Right lobe of liver (tissue), 4 donors: Measurements from ENCODE around the gene ANKRD33B.

Experiments used
- CTCF ChIP-seq, 4 donors: fragments of 200-600 bp in 3 of 4; fragments of 450-650 bp in 1 of 4; IDR thresholded peaks; one replicate each; pipeline versions ENCODE4 v1.5.1 to v1.8.0; 2016 to 2022; ENCODE audit warnings: antibody characterized with exemption in 4 of 4, mild to moderate bottlenecking in 2 of 4
- POLR2A ChIP-seq: fragments of 450-650 bp; IDR thresholded peaks from one replicate; pipeline ENCODE4 v1.6.1; 2017; ENCODE audit warnings: antibody characterized with exemption, mild to moderate bottlenecking
- donor health status: DM: no; HTN: no; CAD: no.
- donor health status: DM: no; HTN: no; CAD: no.
- donor health status: DM: no; HTN: yes; CAD: no.

- TF ChIP-seq POLR2A (no peak), CTCF (IDR thresholded peaks at IDR 0.05) (no peak)
These were observed 110.7 kb downstream of the ANKRD33B start for GRCh38 chr5:10674582-10674981.
